Stimulated activated CD4-positive, alpha-beta T cell treated with anti-CD3 and anti-CD28 coated beads, Interleukin-12 subunit alpha, Interleukin-12 subunit beta, amount 100 ng/mL, for 24 hours (primary cell): ENCODE data around the gene SEC22A.

Experiments used
- DNase-seq, 2 experiments: peaks; one replicate each; pipeline ENCODE4 v3.0.0-alpha.2; 2020; ENCODE audit warnings: low read depth in 2 of 2

The SEC22A gene

GRCh38 chr3:123263941-123264340 is 62.2 kb downstream of the SEC22A start:
- no peak for DNase-seq

DNA sequence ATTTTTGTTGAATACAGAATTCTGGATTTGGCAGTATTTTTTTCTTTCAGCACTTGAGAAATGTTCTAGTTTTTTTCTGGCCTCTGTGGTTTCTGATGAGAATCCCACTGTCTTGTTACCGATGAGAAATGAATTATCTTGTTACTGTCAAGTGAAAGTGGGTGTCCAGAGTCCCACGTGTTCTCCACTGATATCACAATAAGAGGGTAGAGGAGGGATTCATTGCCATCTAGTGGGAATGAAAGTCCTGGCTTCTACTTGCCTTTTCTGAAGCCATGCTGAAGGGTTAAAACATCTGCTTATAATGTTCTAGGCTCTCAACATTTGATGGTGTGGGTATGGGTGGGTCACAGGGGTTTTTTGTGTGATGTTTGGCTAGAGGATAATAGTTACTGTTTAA is 66.1 kb downstream of the SEC22A start:
- no peak for DNase-seq

DNA sequence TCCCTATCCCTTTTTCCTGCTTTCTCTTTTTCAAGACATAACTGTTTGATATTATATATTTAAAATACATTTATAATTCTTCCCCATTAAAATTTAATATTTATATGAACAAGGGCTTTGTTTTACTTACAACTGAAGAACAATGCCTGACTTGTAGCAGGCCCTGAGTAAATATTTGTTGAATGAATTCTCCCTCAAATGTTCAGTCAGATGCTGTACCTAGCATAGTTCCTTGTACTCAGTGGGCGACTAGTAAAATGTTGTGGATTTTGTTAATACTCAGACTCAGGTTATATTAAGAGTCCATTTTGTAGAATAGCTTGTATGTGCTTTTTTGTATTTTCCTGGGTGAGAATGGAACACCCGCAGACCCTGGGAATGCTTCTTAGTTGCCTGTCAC is 69.1 kb downstream of the SEC22A start:
- DNase-seq = no peak

DNA sequence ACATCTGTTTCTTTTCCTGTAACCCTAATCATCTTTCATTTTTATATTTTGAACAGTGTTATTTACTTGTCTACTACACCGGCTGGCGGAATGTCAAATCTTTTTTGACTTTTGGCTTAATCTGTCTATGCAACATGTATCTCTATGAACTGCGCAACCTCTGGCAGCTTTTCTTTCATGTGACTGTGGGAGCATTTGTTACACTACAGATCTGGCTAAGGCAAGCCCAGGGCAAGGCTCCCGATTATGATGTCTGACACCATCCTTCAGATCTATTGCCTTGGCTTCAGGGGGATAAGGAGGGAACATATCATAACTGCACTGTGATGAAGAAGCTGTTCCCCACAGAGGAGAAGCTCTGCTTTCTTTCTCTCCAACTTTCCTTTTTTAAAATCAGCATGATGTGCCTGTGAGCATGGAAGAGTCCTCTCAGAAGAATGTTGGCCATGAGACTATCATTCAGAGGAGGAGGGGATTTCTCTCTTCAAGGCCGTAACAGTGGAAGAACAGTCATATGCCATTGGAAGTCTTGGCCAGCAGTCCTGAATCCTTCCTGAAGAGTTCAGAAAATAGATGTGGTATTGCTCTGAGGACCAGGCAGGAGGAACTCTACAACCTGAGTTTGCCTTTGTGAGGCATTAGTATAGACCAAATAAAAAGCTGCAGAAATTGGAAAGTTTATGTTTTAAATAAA is 69.9 kb downstream of the SEC22A start:
- no peak for DNase-seq

- no peak for DNase-seq
Observed at GRCh38 chr3:123272547-123272946, 70.8 kb downstream of the SEC22A start.

GRCh38 chr3:123275691-123276090 is 73.9 kb downstream of the SEC22A start:
- no peak for DNase-seq

GRCh38 chr3:123276346-123277006 is 74.7 kb downstream of the SEC22A start:
- no peak for DNase-seq

DNA sequence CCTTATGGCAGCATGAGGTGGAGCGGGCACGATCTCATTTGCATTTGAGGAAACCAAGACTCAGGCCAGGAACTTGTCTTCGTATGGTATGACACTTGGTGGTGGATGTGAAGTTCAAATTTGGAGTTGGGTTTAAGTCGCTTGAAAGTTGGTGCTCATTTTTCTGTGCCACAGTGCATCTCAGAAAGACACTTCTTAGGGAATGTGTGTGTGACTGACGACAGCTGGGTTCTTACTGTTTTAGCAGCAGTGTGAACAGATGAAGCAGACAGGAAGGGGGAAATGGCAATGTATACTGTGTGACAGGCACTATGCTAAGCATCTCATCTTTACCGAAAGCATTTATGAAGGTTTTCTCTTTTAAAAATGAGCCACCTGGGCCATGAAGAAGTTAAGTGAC is 75.4 kb downstream of the SEC22A start:
- no peak for DNase-seq

DNA sequence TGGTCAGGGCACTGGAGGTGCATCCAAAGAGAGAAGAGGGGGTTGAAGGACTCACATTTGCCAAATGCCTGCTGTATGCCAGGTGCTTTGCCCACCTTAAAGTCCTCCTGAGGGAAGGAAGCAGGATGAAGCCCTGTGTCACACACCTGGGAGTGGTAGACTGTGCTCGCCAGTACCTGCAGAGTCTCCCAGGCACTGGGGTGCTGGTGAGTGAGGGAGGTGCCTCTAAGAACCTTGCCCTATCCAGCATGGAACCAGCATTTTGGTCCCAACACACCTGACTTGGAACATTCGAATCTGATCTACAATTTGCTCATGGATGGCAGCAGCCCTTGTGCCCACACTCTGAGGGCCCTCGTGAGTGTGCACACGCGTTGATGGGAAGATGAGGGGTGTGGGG is 76.7 kb downstream of the SEC22A start:
- DNase-seq = no peak

DNA sequence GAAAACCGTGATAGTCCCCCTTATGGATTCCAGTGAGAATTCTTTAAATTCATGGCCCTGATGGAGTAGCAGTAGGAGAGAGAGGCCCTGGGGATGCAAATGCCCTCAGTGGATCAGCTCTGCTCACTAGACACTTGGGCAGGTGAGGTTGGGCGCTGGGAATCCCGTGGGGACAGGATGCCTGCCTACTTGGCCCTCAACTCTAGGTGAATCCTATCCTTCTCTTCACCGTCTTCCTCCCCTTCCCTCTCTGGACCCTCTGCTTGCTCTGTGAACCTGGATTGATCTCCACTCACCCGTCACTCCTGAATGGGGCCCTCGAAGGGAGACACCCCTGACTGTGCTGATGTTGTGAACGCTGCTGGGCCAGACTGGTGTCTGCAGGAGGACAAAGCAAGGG is 77.4 kb downstream of the SEC22A start:
- no peak for DNase-seq

DNA sequence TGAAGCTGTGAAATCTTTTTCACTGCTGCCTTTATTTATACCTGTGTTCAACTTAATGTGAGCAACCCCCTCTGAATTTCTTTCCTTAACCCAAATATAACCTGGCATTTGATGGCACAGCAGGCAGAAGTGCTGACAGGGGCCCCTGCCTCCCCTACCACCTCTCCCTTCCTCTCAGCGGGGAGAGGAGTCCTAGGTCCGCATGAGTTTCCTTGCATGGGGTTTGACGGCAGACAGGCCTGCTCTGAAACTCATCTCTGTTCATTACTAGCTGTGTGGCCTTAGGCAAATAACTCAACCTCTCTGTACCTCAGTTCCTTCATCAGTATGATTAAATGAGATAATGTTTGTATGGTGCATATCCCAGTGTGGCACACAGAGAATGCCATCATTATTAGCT is 79.7 kb downstream of the SEC22A start:
- DNase-seq = no peak

DNA sequence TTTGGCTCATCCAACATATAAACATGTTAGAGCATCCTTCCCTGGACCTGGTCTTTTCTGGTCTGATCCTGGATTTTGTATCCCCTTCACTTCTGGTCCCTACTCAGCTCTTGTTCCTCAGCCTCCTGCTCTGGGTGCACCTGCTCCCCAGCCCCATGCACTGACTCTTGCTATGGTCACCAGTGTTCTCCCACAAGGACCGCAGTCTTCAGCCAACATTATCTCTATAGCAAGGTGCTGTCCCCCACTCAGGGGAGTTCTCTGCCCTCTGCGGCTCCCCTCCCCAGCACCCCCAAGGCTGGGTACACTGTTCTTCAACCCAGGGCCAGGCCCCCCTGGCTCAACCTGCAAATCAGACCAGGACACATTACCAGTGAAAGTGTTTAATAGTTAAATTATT is 80.2 kb downstream of the SEC22A start:
- no peak for DNase-seq

DNA sequence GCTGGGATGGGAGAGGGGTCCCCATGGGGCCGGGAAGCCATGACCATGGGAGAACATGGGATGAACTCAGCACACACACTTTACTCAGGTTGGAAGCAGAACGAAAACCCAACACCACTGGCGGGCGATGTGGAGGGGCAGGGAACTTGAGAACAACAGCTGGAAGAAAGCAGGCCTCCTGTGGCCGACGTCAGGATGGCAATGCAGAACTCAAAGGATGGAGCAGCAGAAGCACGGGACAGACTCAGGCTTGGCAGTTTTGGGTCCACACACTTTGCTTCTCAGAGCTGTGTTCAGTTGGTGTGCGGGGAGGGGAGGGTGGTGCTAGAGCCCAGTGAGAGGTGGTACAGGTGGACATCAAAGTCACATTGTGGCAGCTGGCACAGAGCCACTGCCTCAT is 80.7 kb downstream of the SEC22A start:
- DNase-seq = no peak

DNA sequence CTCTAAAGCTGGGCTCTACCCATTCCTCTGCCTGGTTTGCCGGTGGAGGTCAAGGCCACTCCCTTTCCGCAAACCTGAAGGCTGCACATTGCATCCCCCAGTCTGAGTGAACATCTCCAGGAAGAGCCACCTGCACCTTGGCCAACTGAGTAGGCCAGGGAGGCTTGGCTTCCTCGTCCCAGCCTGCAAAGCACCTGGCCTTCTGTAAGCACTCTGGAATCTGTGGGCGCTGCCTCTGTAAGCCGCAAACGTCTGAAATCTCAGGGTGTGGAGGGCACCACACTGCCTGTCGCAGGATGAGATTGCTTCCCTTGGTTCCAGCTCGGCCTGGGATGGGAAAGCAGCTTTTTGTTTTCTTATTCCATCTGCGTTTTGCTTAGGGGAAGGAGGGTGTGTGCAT is 81.3 kb downstream of the SEC22A start:
- no peak for DNase-seq

- no peak for DNase-seq
Observed at GRCh38 chr3:123283657-123284398, 82.1 kb downstream of the SEC22A start.

GRCh38 chr3:123284399-123285010 is 82.8 kb downstream of the SEC22A start:
- DNase-seq = no peak

DNA sequence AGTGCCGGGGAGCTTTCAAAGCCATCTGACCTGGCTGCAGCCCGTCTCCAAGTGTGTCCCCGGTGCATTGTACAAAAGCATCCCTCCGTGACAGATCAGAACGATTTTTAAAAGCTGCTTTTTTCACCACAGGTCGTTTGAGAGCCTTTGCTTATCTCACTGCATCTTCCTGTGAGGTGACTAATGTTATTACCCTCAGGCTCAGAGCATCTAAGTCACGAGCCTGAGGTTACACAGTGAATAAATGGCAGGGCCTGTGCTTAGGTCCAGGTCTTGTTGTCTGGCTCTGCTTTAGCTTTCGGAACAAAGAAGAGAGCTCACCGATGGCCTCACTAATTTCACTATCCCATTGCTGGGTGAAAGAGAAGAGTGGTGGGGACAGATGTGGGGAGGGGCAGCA is 83.3 kb downstream of the SEC22A start:
- DNase-seq = no peak

DNA sequence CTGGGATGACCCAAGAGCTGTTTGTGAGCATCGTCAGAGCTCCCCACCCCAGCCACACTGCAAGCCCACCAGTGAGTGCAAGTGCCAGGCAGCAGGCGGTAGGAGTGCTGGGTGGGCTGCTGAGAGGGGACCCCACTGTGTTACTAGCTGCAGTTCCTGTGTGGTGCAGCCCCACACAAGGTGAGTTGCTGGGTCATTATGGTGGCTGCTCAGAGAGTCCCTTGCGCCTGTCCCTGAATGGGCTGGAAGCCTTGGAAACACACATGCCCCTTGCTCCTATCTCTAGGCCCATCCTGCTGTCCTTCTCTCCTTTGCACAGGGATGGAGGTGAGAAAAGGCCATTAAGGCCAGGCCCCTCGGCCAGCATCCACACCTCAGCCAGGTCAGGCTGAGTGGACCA is 83.7 kb downstream of the SEC22A start:
- no peak for DNase-seq

GRCh38 chr3:123285931-123286307 is 84.2 kb downstream of the SEC22A start:
- no peak for DNase-seq

- peak in 1 of 2 experiments; percentile 32 for DNase-seq
Observed at GRCh38 chr3:123286308-123287023, 84.7 kb downstream of the SEC22A start.

GRCh38 chr3:123287051-123287961 is 85.6 kb downstream of the SEC22A start:
- DNase-seq = no peak
